Ovary (tissue), 3 donors: ENCODE measurements around the gene MAJIN.

Source experiments
- CTCF ChIP-seq, 3 donors: fragments of 450-650 bp in 2 of 3; fragments of 200-600 bp in 1 of 3; IDR thresholded peaks; one replicate each; pipeline versions ENCODE4 v1.5.1 to v1.8.0; 2016 to 2022; ENCODE audit warnings: antibody characterized with exemption in 3 of 3, mild to moderate bottlenecking in 1 of 3
- EP300 ChIP-seq: sonication (generic); formaldehyde crosslinking; IDR thresholded peaks from one replicate; pipeline ENCODE4 v1.6.1; 2017; ENCODE audit warnings: antibody characterized with exemption
- POLR2A ChIP-seq: fragments of 450-650 bp; IDR thresholded peaks from one replicate; pipeline ENCODE4 v1.6.1; 2017; ENCODE audit warnings: antibody characterized with exemption, mild to moderate bottlenecking, moderate library complexity
- donor health status: DM: no; HTN: no; CAD: no.

GRCh38 chr11:65014726-65015227 lies 42.9 kb upstream of the MAJIN start:
- TF ChIP-seq CTCF (IDR thresholded peaks at IDR 0.05), result no peak
- TF ChIP-seq EP300, result no peak
- no peak for TF ChIP-seq POLR2A
